ENCODE measurements around the gene RBMY1A1.
"Not testable (repeated sequence)": the region's sequence is repeated elsewhere in the genome, so short reads cannot be mapped to it uniquely, and the experiment has no call there.

RBMY1A1 gene

GRCh38 chrY:21534579-21534978, at the start of gene RBMY1A1:
RBMY1A1 (plus strand) TSS chrY:21534879; CDS start chrY:21536892, 2,013 bp downstream.
- DNase-seq = not testable (repeated sequence)

GRCh38 chrY:21511038-21511437, 23.6 kb upstream of the RBMY1A1 start, which contains the start of gene RBMY1B:
RBMY1B (plus strand) TSS chrY:21511338; CDS start chrY:21513351, 2,013 bp downstream.
- DNase-seq = not testable (repeated sequence)

- not testable (repeated sequence) for DNase-seq
These were observed 24.8 kb downstream of the RBMY1A1 start for GRCh38 chrY:21559316-21559984.

- DNase-seq = no peak
These were observed 50.8 kb downstream of the RBMY1A1 start for GRCh38 chrY:21585449-21585848.

GRCh38 chrY:21586454-21586853, 51.8 kb downstream of the RBMY1A1 start:
- not testable (repeated sequence) for DNase-seq

GRCh38 chrY:21592059-21592458, 57.4 kb downstream of the RBMY1A1 start:
- no peak for DNase-seq

- DNase-seq = not testable (repeated sequence)
These were observed 61.6 kb downstream of the RBMY1A1 start for GRCh38 chrY:21596287-21596686.

Measured in activated CD4-positive, CD25-positive, alpha-beta regulatory T cell (primary cell).